Measurements from ENCODE around the gene KCNH8.

Gene KCNH8

GRCh38 chr3:19364148-19364547, 215.8 kb downstream of the KCNH8 start:
- no peak for DNase-seq (ENCODE audit: low read depth)

- no peak for DNase-seq (ENCODE audit: low read depth)
Observed at GRCh38 chr3:19365471-19365870, 217.2 kb downstream of the KCNH8 start.

- no peak for DNase-seq (ENCODE audit: low read depth)
Observed at GRCh38 chr3:19384868-19385267, 236.6 kb downstream of the KCNH8 start.

- no peak for DNase-seq (ENCODE audit: low read depth)
Observed at GRCh38 chr3:19392150-19392549, 243.8 kb downstream of the KCNH8 start.

GRCh38 chr3:19394946-19395345, 246.6 kb downstream of the KCNH8 start:
- no peak for DNase-seq (ENCODE audit: low read depth)

- no peak for DNase-seq (ENCODE audit: low read depth)
Observed at GRCh38 chr3:19396726-19397125, 248.4 kb downstream of the KCNH8 start.

GRCh38 chr3:19399356-19399755, 251.0 kb downstream of the KCNH8 start:
- no peak for DNase-seq (ENCODE audit: low read depth)

- DNase-seq (ENCODE audit: low read depth), result no peak
Observed at GRCh38 chr3:19399836-19400235, 251.5 kb downstream of the KCNH8 start.

GRCh38 chr3:19420159-19420558, 271.8 kb downstream of the KCNH8 start:
- DNase-seq (ENCODE audit: low read depth), result no peak

GRCh38 chr3:19425825-19426224, 277.5 kb downstream of the KCNH8 start:
- no peak for DNase-seq (ENCODE audit: low read depth)

- DNase-seq (ENCODE audit: low read depth), result no peak
Observed at GRCh38 chr3:19427422-19428149, 279.3 kb downstream of the KCNH8 start.

GRCh38 chr3:19428729-19429128, 280.4 kb downstream of the KCNH8 start:
- DNase-seq (ENCODE audit: low read depth), result no peak

GRCh38 chr3:19432669-19433068, 284.4 kb downstream of the KCNH8 start:
- DNase-seq (ENCODE audit: low read depth), result no peak

GRCh38 chr3:19436746-19437145, 288.4 kb downstream of the KCNH8 start:
- DNase-seq (ENCODE audit: low read depth), result no peak

- DNase-seq (ENCODE audit: low read depth), result no peak
Observed at GRCh38 chr3:19439944-19440343, 291.6 kb downstream of the KCNH8 start.

GRCh38 chr3:19446138-19446537, 297.8 kb downstream of the KCNH8 start:
- no peak for DNase-seq (ENCODE audit: low read depth)

GRCh38 chr3:19446687-19447086, 298.4 kb downstream of the KCNH8 start:
- no peak for DNase-seq (ENCODE audit: low read depth)

- DNase-seq (ENCODE audit: low read depth), result no peak
Observed at GRCh38 chr3:19455546-19455945, 307.2 kb downstream of the KCNH8 start.

- DNase-seq (ENCODE audit: low read depth), result no peak
Observed at GRCh38 chr3:19456738-19457137, 308.4 kb downstream of the KCNH8 start.

- DNase-seq (ENCODE audit: low read depth), result no peak
Observed at GRCh38 chr3:19457449-19457848, 309.1 kb downstream of the KCNH8 start.

- no peak for DNase-seq (ENCODE audit: low read depth)
Observed at GRCh38 chr3:19467761-19468160, 319.5 kb downstream of the KCNH8 start.

- DNase-seq (ENCODE audit: low read depth), result no peak
Observed at GRCh38 chr3:19471138-19471537, 322.8 kb downstream of the KCNH8 start.

- no peak for DNase-seq (ENCODE audit: low read depth)
Observed at GRCh38 chr3:19473971-19474580, 325.8 kb downstream of the KCNH8 start.

GRCh38 chr3:19476281-19476680, 328.0 kb downstream of the KCNH8 start:
- no peak for DNase-seq (ENCODE audit: low read depth)
